ENCODE data around the gene MMD2. TPM values are rescaled to one million over a fixed set of nuclear protein-coding genes. Genes with fewer than 3 reads are reported as not detected.

Gene MMD2
- total and polyA plus RNA-seq, 4 donors: not detected

GRCh38 chr7:4951903-4952636, 6.9 kb downstream of the MMD2 start:
- Histone ChIP-seq H3K9me3 (ENCODE audit: control insufficient read depth in 4 of 4, insufficient read depth in 3 of 4, low read length in 3 of 4) (peaks cover 0 to 13% (median 0%) of the 10 kb centered on the region in 4 donors), H3K9ac (ENCODE audit: insufficient read depth in 1 of 2, low read length in 2 of 2) (no peak overlapping the region), H3K36me3 (ENCODE audit: control insufficient read depth in 4 of 4, insufficient read depth in 4 of 4, low read length in 4 of 4) (no peaks in the 10 kb centered on the region), H3K4me1 (ENCODE audit: control insufficient read depth in 5 of 5, insufficient read depth in 5 of 5, low read length in 5 of 5) (no peaks in the 10 kb centered on the region), H3K4me3 (no peak overlapping the region), H3K27me3 (ENCODE audit: control insufficient read depth in 3 of 3, insufficient read depth in 3 of 3, low read length in 2 of 3) (peaks cover 0 to 8% (median 2%) of the 10 kb centered on the region in 3 donors), H3K27ac (ENCODE audit: low read depth in 1 of 2, low read length in 1 of 2) (no peak overlapping the region)
- 44 to 52% methylated on average over 11 of the region's 11 CpGs for WGBS, 2 donors
- DNase-seq: peak in 2 of 3 donors; percentile 28 to 50
- TF ChIP-seq, protein P1, sequence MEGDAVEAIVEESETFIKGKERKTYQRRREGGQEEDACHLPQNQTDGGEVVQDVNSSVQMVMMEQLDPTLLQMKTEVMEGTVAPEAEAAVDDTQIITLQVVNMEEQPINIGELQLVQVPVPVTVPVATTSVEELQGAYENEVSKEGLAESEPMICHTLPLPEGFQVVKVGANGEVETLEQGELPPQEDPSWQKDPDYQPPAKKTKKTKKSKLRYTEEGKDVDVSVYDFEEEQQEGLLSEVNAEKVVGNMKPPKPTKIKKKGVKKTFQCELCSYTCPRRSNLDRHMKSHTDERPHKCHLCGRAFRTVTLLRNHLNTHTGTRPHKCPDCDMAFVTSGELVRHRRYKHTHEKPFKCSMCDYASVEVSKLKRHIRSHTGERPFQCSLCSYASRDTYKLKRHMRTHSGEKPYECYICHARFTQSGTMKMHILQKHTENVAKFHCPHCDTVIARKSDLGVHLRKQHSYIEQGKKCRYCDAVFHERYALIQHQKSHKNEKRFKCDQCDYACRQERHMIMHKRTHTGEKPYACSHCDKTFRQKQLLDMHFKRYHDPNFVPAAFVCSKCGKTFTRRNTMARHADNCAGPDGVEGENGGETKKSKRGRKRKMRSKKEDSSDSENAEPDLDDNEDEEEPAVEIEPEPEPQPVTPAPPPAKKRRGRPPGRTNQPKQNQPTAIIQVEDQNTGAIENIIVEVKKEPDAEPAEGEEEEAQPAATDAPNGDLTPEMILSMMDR (IDR thresholded peaks at IDR 0.05; ENCODE audit: control extremely low read depth, extremely low read depth): no peak
- no peak for ATAC-seq (ENCODE audit: insufficient read depth, low FRiP score)

DNA sequence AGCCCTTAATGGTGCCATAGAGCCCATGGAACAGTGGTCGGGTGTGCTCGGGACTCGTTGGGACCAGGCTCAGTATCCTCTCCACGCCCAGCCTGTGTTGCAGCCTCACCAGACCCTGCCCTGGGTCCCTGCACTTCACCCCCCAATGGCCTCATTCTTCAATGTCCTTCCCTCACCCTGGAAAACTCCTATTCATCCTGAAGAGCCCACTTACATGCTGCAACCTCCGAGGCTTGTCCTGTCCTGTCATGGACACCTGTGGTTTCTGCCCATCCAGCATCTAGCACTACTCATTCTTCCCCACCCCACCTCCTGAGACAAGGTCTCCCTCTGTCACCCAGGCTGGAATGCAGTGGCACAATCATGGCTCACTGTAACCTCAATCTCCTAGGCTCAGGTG, 7.7 kb downstream of the MMD2 start:
- DNase-seq: no peak
- no peak for ATAC-seq (ENCODE audit: insufficient read depth, low FRiP score)
- no peak overlapping the region for H3K27ac ChIP-seq (ENCODE audit: low read depth in 1 of 2, low read length in 1 of 2)

DNA sequence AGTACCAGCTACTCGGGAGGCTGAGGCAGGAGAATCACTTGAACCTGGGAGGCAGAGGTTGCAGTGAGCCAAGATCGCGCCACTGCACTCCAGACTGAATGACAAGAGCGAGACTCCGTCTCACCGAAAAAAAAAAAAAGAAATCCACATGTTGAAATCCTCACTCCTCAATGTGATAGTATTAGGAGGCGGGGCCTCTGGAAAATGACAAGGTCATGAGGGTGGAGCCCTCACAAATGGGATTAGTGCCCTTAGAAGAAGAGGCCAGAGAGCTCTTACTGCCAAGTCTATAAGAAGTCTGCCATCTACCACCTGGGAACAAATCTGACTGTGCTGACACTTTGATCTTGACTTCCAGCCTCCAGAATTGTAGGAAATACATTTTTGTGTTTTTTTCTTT, 10.6 kb downstream of the MMD2 start:
- Histone ChIP-seq H3K9ac (ENCODE audit: insufficient read depth in 1 of 2, low read length in 2 of 2) (no peak overlapping the region), H3K9me3 (ENCODE audit: control insufficient read depth in 4 of 4, insufficient read depth in 3 of 4, low read length in 3 of 4) (peaks cover 0 to 12% (median 0%) of the 10 kb centered on the region in 4 donors), H3K36me3 (ENCODE audit: control insufficient read depth in 4 of 4, insufficient read depth in 4 of 4, low read length in 4 of 4) (no peaks in the 10 kb centered on the region), H3K4me3 (no peak overlapping the region), H3K27ac (ENCODE audit: low read depth in 1 of 2, low read length in 1 of 2) (no peak overlapping the region), H3K4me1 (ENCODE audit: control insufficient read depth in 5 of 5, insufficient read depth in 5 of 5, low read length in 5 of 5) (no peaks in the 10 kb centered on the region), H3K27me3 (ENCODE audit: control insufficient read depth in 3 of 3, insufficient read depth in 3 of 3, low read length in 2 of 3) (peaks cover 0 to 2% (median 0%) of the 10 kb centered on the region in 3 donors)
- no peak for ATAC-seq (ENCODE audit: insufficient read depth, low FRiP score)
- TF ChIP-seq, protein P1 (IDR thresholded peaks at IDR 0.05; ENCODE audit: control extremely low read depth, extremely low read depth): no peak
- no peak for DNase-seq
- 92 to 96% methylated on average over 7 of the region's 7 CpGs for WGBS, 2 donors

More for the DNA sequence above, 7.7 kb downstream of the MMD2 start:
- 64 to 75% methylated on average over 5 of the region's 5 CpGs for WGBS, 2 donors
- Histone ChIP-seq H3K4me3 (no peak overlapping the region), H3K9me3 (ENCODE audit: control insufficient read depth in 4 of 4, insufficient read depth in 3 of 4, low read length in 3 of 4) (peaks cover 0 to 13% (median 0%) of the 10 kb centered on the region in 4 donors), H3K36me3 (ENCODE audit: control insufficient read depth in 4 of 4, insufficient read depth in 4 of 4, low read length in 4 of 4) (no peaks in the 10 kb centered on the region), H3K27me3 (ENCODE audit: control insufficient read depth in 3 of 3, insufficient read depth in 3 of 3, low read length in 2 of 3) (peaks cover 0 to 4% (median 2%) of the 10 kb centered on the region in 3 donors), H3K4me1 (ENCODE audit: control insufficient read depth in 5 of 5, insufficient read depth in 5 of 5, low read length in 5 of 5) (no peaks in the 10 kb centered on the region), H3K9ac (ENCODE audit: insufficient read depth in 1 of 2, low read length in 2 of 2) (no peak overlapping the region)
- TF ChIP-seq, protein P1 (IDR thresholded peaks at IDR 0.05; ENCODE audit: control extremely low read depth, extremely low read depth): no peak
